ENCODE measurements around the gene PARD3B.

Gene PARD3B

GRCh38 chr2:205292665-205293295 is 747.5 kb downstream of the PARD3B start:
- DNase-seq: no peak

- DNase-seq: no peak
Measured at GRCh38 chr2:205293559-205293958, 748.3 kb downstream of the PARD3B start.

DNA sequence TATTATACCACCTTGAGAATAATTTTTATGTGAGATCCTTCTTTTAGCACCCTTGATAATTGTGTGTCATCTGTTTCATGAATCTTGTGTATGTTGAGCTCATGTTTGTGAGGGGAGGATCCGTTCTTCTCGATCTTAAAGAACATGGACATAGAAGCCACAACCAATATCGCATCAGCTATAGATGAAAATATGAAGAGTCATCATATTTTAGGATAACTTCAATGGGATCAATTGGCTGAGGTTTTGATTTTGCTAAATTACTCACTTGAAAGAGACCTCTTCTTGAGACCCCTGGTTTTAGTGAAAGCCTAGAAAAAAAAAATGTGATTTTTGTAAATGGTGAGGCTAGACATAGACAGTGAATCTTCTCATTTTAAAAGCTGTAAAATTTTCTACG is 751.7 kb downstream of the PARD3B start:
- no peak for DNase-seq

DNA sequence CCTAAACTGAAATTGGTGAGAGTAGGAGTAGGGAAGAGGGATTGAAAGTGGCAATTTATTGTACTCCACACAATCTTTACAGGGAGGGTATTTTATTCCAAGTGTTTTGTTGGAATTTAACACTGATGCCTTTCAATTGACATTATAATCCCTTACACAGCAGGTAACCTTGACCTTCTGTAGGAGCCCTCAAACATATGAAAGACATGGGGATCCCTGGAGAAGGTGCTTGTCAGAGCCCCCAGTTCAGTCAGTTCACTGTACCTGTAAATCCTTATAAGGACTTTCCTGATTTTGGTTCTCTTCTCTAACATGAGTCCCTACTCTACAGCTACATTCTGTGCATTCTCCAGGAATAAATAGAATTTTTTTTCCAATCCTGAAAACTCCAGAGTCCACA is 752.1 kb downstream of the PARD3B start:
- no peak for DNase-seq

DNA sequence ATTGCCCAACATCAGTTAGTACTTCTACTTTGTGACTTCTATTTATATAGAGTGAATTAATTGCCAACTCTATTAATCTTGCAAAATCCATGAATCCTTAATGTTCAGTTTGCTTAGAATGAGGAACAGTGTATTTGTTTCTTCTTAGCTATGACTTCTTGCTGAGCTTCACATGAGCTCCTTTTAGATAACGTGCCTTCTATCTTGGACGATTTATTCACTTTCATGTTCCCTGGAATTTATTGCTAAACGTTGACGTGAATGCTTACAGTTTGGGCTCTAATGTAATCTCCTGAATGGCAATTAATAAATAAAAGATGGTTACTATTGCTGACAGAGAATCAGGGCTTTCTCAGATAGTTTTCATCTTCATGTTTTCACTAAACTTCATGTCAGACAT is 752.6 kb downstream of the PARD3B start:
- no peak for DNase-seq

GRCh38 chr2:205311201-205311600 is 765.9 kb downstream of the PARD3B start:
- no peak for DNase-seq

DNA sequence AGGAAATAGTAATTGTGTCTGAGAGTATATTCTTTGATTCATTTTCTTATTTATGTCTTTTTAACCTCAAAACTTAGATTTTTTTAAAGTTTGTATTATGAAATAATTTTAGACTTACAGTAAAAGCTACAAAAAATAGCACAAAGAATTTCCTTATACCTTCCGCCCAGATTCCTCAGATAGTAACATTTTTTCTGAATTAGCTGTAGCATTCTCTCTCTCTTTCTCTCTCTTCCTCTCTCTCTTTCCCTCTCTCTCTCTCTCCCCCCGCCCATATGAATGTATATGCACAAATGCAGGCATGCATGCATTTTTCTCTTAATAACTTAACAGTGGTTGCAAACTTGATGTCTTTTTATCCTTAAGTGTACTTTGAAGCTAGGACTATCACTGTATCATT is 776.0 kb downstream of the PARD3B start:
- DNase-seq: no peak

DNA sequence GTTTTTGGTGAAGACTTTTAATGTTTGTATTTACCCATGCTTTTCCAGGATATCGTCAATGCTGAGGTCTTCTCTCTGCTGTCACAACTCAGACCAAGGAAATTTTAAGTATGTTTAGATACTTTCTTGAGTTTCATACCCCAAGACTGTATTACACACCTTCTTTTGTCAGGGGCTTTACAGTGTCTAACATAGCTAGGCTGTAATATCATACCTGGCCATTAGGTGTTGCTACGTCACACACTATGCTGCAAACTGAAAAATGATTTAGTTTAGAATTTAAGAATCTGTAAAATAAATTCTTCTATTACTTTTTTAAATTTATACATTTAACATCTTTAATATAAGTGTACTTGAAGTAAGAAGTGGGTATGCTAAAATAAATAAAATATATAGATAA is 778.7 kb downstream of the PARD3B start:
- DNase-seq: no peak

GRCh38 chr2:205324355-205324754 is 779.1 kb downstream of the PARD3B start:
- DNase-seq: no peak

DNA sequence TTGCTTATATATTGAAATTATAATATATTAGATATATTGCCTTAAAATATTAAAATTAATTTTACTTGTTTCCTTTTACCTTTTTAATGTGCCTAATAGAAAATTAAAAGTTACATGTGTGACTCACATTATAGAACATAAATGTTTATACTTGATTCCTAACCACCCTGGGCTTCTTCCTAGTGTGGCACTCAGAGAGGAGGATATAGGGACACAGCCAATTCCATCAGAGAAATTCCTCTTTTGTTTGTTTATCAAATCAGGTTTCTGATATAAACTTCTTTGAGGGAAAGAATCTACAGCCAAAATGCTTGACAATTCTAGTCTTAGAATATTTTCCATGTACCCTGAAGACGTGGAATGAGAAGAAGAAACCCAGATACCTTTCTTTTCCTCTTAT is 788.1 kb downstream of the PARD3B start:
- DNase-seq: no peak

DNA sequence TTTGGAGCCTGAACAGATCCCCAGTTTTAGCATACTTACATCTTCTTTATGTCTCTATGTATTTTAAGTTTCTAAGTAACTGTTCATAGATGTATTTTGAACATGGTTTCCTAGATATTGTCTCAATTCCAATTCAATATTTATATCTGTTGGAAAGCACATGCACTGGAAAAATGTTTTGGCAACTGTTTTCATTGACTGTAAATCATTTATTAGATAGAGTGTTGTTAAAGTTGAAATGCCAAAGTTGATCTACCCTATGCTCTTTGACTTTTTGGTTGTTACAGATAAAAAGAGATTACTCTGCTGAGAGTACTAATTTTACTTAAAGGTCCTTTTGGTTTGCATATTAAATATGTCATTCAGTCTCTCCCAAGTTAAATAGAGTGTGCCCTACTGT is 792.0 kb downstream of the PARD3B start:
- no peak for DNase-seq

DNA sequence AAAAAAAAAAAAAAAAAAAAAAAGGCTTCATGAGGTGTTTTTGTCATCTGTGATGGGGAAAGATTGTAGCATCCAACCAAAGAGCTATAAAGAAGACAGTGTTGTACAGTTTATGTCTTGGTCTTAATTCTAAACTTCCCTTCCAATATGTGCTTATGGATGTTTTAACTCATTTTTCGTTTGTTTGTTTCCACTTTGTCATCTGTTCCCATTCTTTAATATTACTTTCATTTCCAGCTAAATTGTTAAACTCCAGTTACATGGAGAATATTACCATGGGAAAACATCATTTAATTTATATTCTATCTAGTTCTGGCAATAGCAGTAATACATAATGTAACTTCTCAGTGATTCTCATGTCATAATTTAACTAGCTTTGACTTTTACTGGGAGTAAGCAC is 792.9 kb downstream of the PARD3B start:
- no peak for DNase-seq

- DNase-seq: no peak
Measured at GRCh38 chr2:205343103-205343502, 797.8 kb downstream of the PARD3B start.

- DNase-seq: no peak
Measured at GRCh38 chr2:205346649-205347048, 801.4 kb downstream of the PARD3B start.

- no peak for DNase-seq
Measured at GRCh38 chr2:205347899-205348298, 802.6 kb downstream of the PARD3B start.

DNA sequence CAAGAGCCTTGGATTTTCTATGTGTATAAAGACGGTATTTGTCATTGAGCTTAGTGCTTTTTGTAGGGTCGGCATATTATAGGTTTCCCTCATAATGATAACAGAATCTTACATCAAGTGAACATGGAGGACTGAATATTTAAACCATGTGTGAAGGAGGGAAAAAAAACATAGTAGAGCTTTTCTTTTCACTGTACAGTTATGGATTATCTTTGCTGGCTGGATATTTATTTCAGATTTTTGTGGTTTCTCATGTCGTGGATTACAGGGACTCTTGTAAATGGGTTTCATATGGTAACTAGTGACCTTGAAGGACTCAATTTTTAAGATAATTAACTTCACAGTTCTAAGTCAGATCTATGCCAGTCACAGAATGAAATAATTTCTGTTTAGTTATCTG is 806.8 kb downstream of the PARD3B start:
- DNase-seq: no peak

- DNase-seq: no peak
Measured at GRCh38 chr2:205352593-205352992, 807.3 kb downstream of the PARD3B start.

- no peak for DNase-seq
Measured at GRCh38 chr2:205357732-205358131, 812.5 kb downstream of the PARD3B start.

- no peak for DNase-seq
Measured at GRCh38 chr2:205358351-205358815, 813.1 kb downstream of the PARD3B start.

GRCh38 chr2:205361272-205361671 is 816.0 kb downstream of the PARD3B start:
- DNase-seq: no peak

- no peak for DNase-seq
Measured at GRCh38 chr2:205361970-205362369, 816.7 kb downstream of the PARD3B start.

GRCh38 chr2:205364261-205364660 is 819.0 kb downstream of the PARD3B start:
- DNase-seq: no peak

DNA sequence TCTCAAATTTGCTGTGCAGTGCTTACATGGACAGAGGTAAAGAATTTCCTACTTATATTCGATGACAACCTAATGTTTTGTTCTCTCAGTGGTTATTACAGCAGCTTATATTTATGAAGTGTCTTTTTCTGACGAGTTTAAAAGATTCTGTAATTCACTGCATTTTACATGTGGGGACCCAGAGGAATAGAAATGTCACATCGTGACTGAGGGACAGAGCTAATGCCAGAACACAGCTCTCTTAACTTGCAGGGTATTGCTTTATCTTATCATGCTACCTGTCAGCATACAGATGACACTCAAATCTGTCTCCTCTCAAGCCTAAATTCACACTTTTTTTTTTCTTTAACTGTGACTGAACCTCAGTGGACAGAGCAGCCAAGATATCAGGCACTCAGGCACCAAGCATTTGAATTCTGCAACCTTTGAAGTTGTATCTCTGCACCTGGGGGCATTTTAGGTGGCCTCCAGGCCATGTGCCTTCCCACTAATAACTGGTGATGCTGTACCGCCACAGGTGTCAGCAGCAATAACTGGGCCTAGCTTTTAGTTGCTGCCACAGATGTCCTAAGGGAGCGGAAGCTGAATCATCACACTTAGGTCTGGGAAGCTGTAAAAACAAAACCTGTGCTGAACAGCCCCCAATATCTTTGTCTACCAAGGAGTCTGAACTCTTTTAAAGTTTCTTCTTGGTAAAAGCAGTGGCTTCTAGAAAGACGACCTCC is 821.2 kb downstream of the PARD3B start:
- DNase-seq: no peak

DNA sequence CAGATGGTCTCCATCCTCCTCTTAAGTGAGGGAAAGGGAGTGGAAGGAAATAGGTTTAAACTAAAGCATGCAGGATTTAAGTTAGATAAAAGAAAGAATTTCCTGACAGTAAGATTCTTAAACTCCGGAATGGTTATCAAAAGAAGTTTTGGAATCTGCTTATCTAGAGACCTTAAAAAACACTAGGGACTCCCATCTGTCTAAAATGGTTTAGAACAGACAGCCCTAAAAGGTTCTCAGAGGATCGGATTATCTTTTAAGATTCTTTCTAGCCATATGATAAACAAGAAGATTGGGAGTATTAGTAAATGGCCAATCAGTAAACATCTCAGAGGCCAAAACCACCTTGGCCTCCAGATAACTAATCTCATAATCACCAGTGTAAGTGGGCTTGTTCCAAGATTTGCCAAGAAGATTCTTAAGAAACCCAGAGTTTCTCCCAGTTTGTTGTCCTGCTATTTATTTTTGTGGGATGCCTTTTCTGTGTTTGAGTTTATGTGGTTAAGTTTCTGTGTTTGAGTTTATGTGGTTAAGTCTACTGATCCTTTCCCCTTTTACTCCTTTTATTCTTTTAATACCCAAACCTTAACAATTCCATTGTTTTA is 822.2 kb downstream of the PARD3B start:
- DNase-seq: no peak
